HEK293T (cell line): ENCODE data around the gene CDRT4.

Experiments used
- CTBP1 ChIP-seq: fragments of 450-650 bp; IDR thresholded peaks from 2 replicates; pipeline ENCODE4 v1.6.1; 2016; ENCODE audit warnings: borderline replicate concordance
- FOXM1 ChIP-seq: fragments of 450-650 bp; IDR thresholded peaks from 2 replicates; pipeline ENCODE4 v1.6.1; 2017; ENCODE audit warnings: mild to moderate bottlenecking, borderline replicate concordance
- L3MBTL2 ChIP-seq: fragments of 450-650 bp; conservative IDR thresholded peaks from 2 replicates; pipeline ENCODE4 v1.6.1; 2016; ENCODE audit warnings: mild to moderate bottlenecking
- LEF1 ChIP-seq: fragments of 450-650 bp; IDR thresholded peaks from 2 replicates; pipeline ENCODE4 v1.6.1; 2017; ENCODE audit warnings: mild to moderate bottlenecking, borderline replicate concordance
- NFRKB ChIP-seq: fragments of 450-650 bp; IDR thresholded peaks from 2 replicates; pipeline ENCODE4 v1.6.1; 2016; ENCODE audit warnings: mild to moderate bottlenecking, moderate library complexity
- SP1 ChIP-seq: fragments of 450-650 bp; IDR thresholded peaks from 2 replicates; pipeline ENCODE4 v1.6.1; 2017
- SUZ12 ChIP-seq: fragments of 450-650 bp; IDR thresholded peaks from 2 replicates; pipeline ENCODE4 v1.6.1; 2016; ENCODE audit warnings: mild to moderate bottlenecking
- ZNF384 ChIP-seq: fragments of 450-650 bp; IDR thresholded peaks from 2 replicates; pipeline ENCODE4 v1.6.1; 2016
- TF ChIP-seq, protein P1 (sequence below): fragments of 450-650 bp; IDR thresholded peaks from 2 replicates; pipeline ENCODE4 v1.6.1; 2016

DNA sequence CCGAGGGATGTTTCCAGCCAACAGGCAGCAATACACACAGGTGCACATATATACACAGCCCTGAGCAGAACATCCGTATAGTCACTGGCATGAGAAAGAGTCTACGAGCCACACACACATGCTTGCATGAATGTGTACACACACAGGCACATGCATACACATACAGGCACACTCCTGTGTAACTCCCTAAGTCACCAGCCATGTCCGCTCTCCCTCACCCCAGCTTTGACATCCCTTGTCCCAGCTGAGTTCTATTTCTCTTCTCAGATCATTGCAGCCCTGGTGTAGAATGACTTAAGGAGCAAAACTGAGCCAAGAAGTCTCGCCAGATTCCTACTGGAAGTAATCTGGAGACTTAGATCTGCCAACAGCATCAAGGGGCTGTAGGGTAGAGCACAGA lies 13.1 kb downstream of the CDRT4 start:
- TF ChIP-seq NFRKB (no peak), L3MBTL2 (no peak), ZNF384 (no peak), SP1 (no peak), FOXM1 (no peak), LEF1 (no peak), SUZ12 (no peak), CTBP1 (no peak)
- TF ChIP-seq, protein P1, sequence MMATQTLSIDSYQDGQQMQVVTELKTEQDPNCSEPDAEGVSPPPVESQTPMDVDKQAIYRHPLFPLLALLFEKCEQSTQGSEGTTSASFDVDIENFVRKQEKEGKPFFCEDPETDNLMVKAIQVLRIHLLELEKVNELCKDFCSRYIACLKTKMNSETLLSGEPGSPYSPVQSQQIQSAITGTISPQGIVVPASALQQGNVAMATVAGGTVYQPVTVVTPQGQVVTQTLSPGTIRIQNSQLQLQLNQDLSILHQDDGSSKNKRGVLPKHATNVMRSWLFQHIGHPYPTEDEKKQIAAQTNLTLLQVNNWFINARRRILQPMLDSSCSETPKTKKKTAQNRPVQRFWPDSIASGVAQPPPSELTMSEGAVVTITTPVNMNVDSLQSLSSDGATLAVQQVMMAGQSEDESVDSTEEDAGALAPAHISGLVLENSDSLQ, result no peak
